ENCODE results near the gene RFT1. TPM values are rescaled to one million over a fixed set of nuclear protein-coding genes. Genes with fewer than 3 reads are reported as not detected.
A peak's percentile ranks its signal among the peaks of the same experiment; 100 is the strongest.

RFT1 gene
- polyA plus RNA-seq, 3 donors: 8.2 to 34.9 (median 25.6) TPM

DNA sequence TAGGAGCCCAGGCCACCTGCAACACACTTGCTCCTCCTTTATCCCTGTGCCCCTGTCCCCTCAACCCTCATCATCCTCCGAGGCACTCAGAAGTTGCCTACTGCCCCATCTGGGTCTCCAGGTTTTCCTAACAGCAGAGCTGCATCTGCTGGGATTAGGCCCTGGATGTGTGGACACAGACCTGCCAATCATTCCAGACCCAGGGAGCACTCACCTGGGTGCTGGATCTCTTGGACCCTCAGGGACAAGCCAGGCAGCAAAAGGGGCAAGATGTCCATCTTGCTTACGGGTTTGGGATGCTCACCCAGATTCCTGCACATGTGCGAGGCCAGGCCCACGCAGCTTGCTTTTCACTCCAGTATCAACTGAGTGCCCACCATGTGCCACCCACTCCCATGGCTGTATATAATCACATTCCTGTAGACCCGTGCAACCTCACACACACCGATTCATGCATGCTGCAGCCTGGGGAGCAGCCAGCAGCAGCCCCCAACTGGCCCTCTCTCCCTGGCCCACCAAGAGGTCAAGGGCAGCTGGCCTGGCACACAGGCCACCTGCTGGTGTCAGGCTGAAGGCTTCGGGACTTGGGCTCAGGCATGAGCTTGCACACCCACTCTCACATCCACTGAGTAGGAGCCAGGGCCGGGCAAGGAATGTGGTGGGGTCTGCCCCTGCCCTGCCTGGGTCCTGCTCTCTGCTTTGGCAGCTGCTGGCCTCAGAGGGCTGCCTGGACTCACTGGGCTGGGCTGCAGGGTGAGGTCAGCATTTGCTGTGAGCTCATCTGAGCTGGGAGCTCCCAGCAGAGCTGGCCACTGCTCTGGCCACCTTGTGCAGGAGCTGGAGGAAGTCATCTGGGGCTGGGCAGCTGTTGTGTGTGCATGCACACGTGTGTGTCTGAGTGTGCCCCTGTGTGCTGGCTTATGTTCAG lies 45.6 kb upstream of the RFT1 start:
- H3K9ac ChIP-seq (ENCODE audit: insufficient read depth, low read length, poor library complexity, severe bottlenecking): peak overlapping the region; percentile 30
- Mint-ChIP-seq H3K9me3 (peaks cover 0 to 3% (median 0%) of the 10 kb centered on the region in 7 donors), H3K36me3 (peaks cover 63 to 90% of the 10 kb centered on the region in 2 donors), H3K27ac (peak overlapping the region; percentile 53 to 83 (median 72)), H3K27me3 (ENCODE audit: low read depth in 3 of 3) (peaks cover 0 to under 1% (median 0%) of the 10 kb centered on the region in 3 donors), H3K4me3 (no peak overlapping the region), H3K4me1 (peaks cover 88% of the 10 kb centered on the region)
- peak overlapping the region; percentile 1 to 93 for H3K27ac ChIP-seq (ENCODE audit: low read depth in 1 of 2, low read length in 2 of 2)
- H3K79me2 ChIP-seq (ENCODE audit: insufficient read depth, low read length): peaks cover 100% of the 10 kb centered on the region
- no peak overlapping the region for H2AFZ ChIP-seq (ENCODE audit: insufficient read depth, low read depth, low read length, poor library complexity, severe bottlenecking)
- peaks cover 93 to 99% of the 10 kb centered on the region in 2 donors for H3K4me1 ChIP-seq (ENCODE audit: control insufficient read depth in 1 of 2, insufficient read depth in 2 of 2, low read length in 2 of 2)
- intact Hi-C loops (cut with micrococcal nuclease): no loop called here
- 95% methylated on average over 8 of the region's 9 CpGs for WGBS (ENCODE audit: insufficient coverage)
- H3K4me2 ChIP-seq (replicated peaks; ENCODE audit: extremely low read depth, low read length, poor library complexity, severe bottlenecking): peak overlapping the region; percentile 7
- no peaks in the 10 kb centered on the region for H3K27me3 ChIP-seq (ENCODE audit: control insufficient read depth in 2 of 2, insufficient read depth in 2 of 2, low read length in 2 of 2)
- DNase-seq: no peak
- TF ChIP-seq, protein P1, sequence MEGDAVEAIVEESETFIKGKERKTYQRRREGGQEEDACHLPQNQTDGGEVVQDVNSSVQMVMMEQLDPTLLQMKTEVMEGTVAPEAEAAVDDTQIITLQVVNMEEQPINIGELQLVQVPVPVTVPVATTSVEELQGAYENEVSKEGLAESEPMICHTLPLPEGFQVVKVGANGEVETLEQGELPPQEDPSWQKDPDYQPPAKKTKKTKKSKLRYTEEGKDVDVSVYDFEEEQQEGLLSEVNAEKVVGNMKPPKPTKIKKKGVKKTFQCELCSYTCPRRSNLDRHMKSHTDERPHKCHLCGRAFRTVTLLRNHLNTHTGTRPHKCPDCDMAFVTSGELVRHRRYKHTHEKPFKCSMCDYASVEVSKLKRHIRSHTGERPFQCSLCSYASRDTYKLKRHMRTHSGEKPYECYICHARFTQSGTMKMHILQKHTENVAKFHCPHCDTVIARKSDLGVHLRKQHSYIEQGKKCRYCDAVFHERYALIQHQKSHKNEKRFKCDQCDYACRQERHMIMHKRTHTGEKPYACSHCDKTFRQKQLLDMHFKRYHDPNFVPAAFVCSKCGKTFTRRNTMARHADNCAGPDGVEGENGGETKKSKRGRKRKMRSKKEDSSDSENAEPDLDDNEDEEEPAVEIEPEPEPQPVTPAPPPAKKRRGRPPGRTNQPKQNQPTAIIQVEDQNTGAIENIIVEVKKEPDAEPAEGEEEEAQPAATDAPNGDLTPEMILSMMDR (IDR thresholded peaks at IDR 0.05): no peak
- H3K9me3 ChIP-seq (replicated peaks in 1 of 2; ENCODE audit: control insufficient read depth in 1 of 2, insufficient read depth in 1 of 2, low read length in 2 of 2): no peaks in the 10 kb centered on the region
- peaks cover 72 to 89% of the 10 kb centered on the region in 2 donors for H3K36me3 ChIP-seq (replicated peaks in 1 of 2; ENCODE audit: control insufficient read depth in 1 of 2, insufficient read depth in 2 of 2, low read length in 2 of 2)
- no peak overlapping the region for H3K4me3 ChIP-seq (replicated peaks in 1 of 3; ENCODE audit: low read depth in 2 of 3, low read length in 3 of 3)
- H4K20me1 ChIP-seq (ENCODE audit: insufficient read depth, low read length): peaks cover 100% of the 10 kb centered on the region

DNA sequence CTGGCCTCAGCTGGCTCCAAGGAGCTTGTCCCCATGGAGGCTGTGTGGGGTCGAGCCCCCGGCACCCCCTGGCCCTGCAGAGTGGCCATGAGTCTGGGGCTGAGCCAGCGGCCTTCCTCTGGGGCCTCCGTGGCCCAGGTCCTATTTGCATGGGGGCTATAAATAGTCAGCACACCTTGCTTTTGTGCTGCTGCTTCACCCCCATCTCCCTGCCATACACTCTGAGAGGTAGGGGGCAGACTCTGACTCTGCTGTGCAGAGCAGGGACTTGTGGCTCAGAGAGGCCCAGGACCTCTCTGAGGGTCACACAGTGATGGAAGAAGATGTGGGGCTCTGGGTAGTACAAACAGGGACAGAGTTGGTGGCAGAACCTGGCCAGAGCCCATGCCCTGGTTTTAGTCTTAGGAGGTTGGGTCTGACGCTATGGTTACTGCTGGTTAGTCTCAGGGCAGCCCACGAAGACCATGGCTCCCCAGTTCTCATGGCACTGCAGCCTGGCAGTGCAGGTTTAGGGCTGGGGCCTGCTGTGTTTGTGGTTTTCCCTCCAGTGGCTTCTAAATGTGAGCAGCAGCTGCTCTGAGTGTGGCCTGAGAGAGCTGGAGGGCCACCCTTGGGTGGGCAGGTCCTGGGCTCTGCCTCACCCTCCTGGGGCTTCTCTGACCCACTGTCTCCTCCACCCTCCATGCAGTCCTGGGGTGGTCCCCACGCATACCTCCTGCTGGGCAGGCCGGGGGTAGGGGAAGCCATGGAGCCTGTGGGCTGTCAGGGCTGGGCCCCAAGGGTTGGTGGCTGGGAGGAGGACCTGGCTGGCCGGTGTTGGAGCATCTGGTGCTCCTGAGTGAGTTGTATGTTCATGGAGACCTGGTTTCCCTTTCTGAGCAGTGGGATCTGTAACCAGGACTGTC lies 44.4 kb upstream of the RFT1 start:
- TF ChIP-seq, protein P1 (IDR thresholded peaks at IDR 0.05): no peak
- no peak for DNase-seq
- H3K4me1 Mint-ChIP-seq: peaks cover 88% of the 10 kb centered on the region
- whole genome bisulfite sequencing (ENCODE audit: insufficient coverage): 74% methylated on average over 8 of the region's 9 CpGs
- H3K36me3 ChIP-seq (replicated peaks in 1 of 2; ENCODE audit: control insufficient read depth in 1 of 2, insufficient read depth in 2 of 2, low read length in 2 of 2): peaks cover 66 to 81% of the 10 kb centered on the region in 2 donors
- no peaks in the 10 kb centered on the region for H3K27me3 ChIP-seq (ENCODE audit: control insufficient read depth in 2 of 2, insufficient read depth in 2 of 2, low read length in 2 of 2)
- peaks cover 0 to 1% (median 0%) of the 10 kb centered on the region in 3 donors for H3K27me3 Mint-ChIP-seq (ENCODE audit: low read depth in 3 of 3)
- peaks cover 93 to 99% of the 10 kb centered on the region in 2 donors for H3K4me1 ChIP-seq (ENCODE audit: control insufficient read depth in 1 of 2, insufficient read depth in 2 of 2, low read length in 2 of 2)
- no peak overlapping the region for H2AFZ ChIP-seq (ENCODE audit: insufficient read depth, low read depth, low read length, poor library complexity, severe bottlenecking)
- H3K9me3 Mint-ChIP-seq: peaks cover 0 to 3% (median 0%) of the 10 kb centered on the region in 7 donors
- H3K79me2 ChIP-seq (ENCODE audit: insufficient read depth, low read length): peaks cover 100% of the 10 kb centered on the region
- peak overlapping the region; percentile 27 for H3K9ac ChIP-seq (ENCODE audit: insufficient read depth, low read length, poor library complexity, severe bottlenecking)
- H3K4me3 ChIP-seq (replicated peaks in 1 of 3; ENCODE audit: low read depth in 2 of 3, low read length in 3 of 3): peak overlapping the region in 1 of 3 experiments; percentile 14
- H4K20me1 ChIP-seq (ENCODE audit: insufficient read depth, low read length): peaks cover 100% of the 10 kb centered on the region
- peak overlapping the region in 6 of 7 donors; percentile 65 to 83 (median 72) for H3K27ac Mint-ChIP-seq
- peak overlapping the region; percentile 32 to 93 for H3K27ac ChIP-seq (ENCODE audit: low read depth in 1 of 2, low read length in 2 of 2)
- intact Hi-C loops (cut with micrococcal nuclease): no loop called here
- no peak overlapping the region for H3K4me3 Mint-ChIP-seq
- no peaks in the 10 kb centered on the region for H3K9me3 ChIP-seq (replicated peaks in 1 of 2; ENCODE audit: control insufficient read depth in 1 of 2, insufficient read depth in 1 of 2, low read length in 2 of 2)
- H3K36me3 Mint-ChIP-seq: peaks cover 58 to 89% of the 10 kb centered on the region in 2 donors
- peak overlapping the region; percentile 1 for H3K4me2 ChIP-seq (replicated peaks; ENCODE audit: extremely low read depth, low read length, poor library complexity, severe bottlenecking)

Measured in CD14-positive monocyte (primary cell).